ENCODE measurements around the gene POU2AF1.

GRCh38 chr11:111407652-111408051 is 28.6 kb upstream of the POU2AF1 start:
- TF ChIP-seq POLR2A (IDR thresholded peaks at IDR 0.05) (no peak), CTCF (IDR thresholded peaks at IDR 0.05) (no peak)

Data from right lobe of liver (tissue), 4 donors.